ENCODE data around the gene PRM1. TPM values are rescaled to one million over a fixed set of nuclear protein-coding genes. Genes with fewer than 3 reads are reported as not detected.

Gene PRM1
- total and polyA plus RNA-seq, 2 of the 4 experiments (the other 2 are of a cell fraction), result not detected

DNA sequence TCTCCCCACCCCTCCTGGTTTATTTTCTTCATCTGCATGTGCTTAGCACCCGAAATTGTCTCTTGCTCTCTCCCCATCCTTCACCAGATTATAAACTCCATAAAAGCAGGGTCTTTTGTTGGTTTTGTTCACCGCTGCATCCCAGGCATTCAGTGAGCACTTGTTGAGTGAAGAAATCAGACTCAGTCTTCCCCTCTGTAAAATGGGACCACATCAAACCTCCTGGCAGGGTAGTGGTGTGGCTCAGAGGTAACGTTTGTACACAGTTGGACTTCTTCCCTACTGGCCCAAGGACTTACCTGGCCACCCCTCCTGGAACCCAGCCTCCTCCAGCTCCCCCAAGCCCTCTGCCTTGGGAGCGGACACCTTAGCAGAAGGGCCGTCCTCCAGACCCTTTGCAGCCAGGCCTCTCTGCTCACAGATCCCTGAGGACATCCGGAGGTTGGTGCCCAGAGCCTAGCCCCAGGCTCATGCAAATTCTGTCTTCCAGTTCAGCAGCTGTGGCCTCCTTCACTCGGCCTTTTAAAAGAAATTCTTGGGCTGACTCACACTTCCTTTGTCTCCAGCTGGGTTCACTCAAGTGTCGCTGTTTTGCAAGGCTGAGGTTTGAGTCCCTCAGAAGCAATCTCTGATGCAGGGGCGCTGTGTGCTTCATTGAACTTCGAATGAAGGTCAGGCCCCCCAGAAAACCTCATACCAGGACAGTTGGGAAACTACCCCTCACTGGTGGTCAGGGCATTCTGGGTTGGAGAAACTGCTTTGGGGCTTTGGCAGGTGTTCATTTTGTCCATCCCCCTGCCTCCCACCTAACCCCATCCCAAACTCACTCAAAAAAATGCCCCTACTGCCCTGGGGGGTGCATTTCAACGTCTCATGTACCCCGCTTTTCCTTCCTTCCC, 47.3 kb upstream of the PRM1 start:
- Histone ChIP-seq H3K9me1 (ENCODE audit: insufficient read depth, low read length) (peaks cover 14% of the 10 kb centered on the region), H4K20me1 (ENCODE audit: insufficient read depth, low read length) (no peaks in the 10 kb centered on the region), H2BK20ac (ENCODE audit: low read depth, low read length) (peak overlapping the region; percentile 96), H3K23ac (ENCODE audit: low read depth, low read length) (peak overlapping the region; percentile 89), H2BK15ac (ENCODE audit: low read depth, low read length) (peak overlapping the region; percentile 93), H3K56ac (ENCODE audit: extremely low read depth, insufficient read depth, low read length) (peak overlapping the region; percentile 91), H2BK120ac (ENCODE audit: low read depth, low read length) (peak overlapping the region; percentile 98), H4K91ac (ENCODE audit: insufficient read depth, low read depth, low read length) (peak overlapping the region; percentile 98), H2AK5ac (ENCODE audit: low read depth, low read length) (peak overlapping the region; percentile 94), H4K5ac (ENCODE audit: low read depth, low read length) (peak overlapping the region; percentile 83), H3K27me3 (ENCODE audit: control insufficient read depth, insufficient read depth, low read length) (no peaks in the 10 kb centered on the region), H3K4me3 (ENCODE audit: insufficient read depth, low read depth, low read length) (peak overlapping the region; percentile 9; the same call in 1 of the 2 replicates), H3K14ac (replicated peaks; ENCODE audit: low read depth, low read length) (peak overlapping the region; percentile 92), H3K79me1 (ENCODE audit: low read depth in 1 of 2, low read length in 2 of 2) (no peaks in the 10 kb centered on the region; a peak in 1 of 4 replicates), H3K4me2 (ENCODE audit: low read depth, low read length) (peak overlapping the region; percentile 83), H3K4ac (ENCODE audit: low read depth, low read length) (peak overlapping the region; percentile 96), H3K18ac (ENCODE audit: low read depth, low read length) (peak overlapping the region; percentile 87), H2AFZ (replicated peaks; ENCODE audit: low read length, poor library complexity) (peak overlapping the region; percentile 72), H3K9ac (ENCODE audit: low read depth, low read length) (peak overlapping the region; percentile 73), H2BK5ac (ENCODE audit: low read depth, low read length, poor library complexity, severe bottlenecking) (peak overlapping the region; percentile 90), H3K4me1 (ENCODE audit: control insufficient read depth, insufficient read depth, low read length) (peaks cover 24% of the 10 kb centered on the region), H4K8ac (ENCODE audit: low read depth in 2 of 2, low read length in 2 of 2) (peak overlapping the region; percentile 38 to 97), H3K36me3 (ENCODE audit: control insufficient read depth, insufficient read depth, low read length) (no peaks in the 10 kb centered on the region), H2AK9ac (replicated peaks; ENCODE audit: low read depth, low read length, poor library complexity) (peak overlapping the region; percentile 84), H3K9me3 (ENCODE audit: control insufficient read depth, insufficient read depth, low read length) (no peaks in the 10 kb centered on the region), H3K27ac (ENCODE audit: insufficient read depth, low read length) (peak overlapping the region; percentile 94)
- ChIA-PET CTCF (interaction anchor here (1.0 kb wide), 1 partner anchor 8 kb away, joined by 6 read pairs; no protein-coding TSS in a partner anchor), POLR2A (ENCODE audit: unreplicated experiment) (no interaction called here)
- DNase-seq (peak; percentile 97), ATAC-seq (ENCODE audit: low read depth) (peak; percentile 88)
- dilution Hi-C loops (cut with HindIII; ENCODE audit: low sequenced_read_pairs, unreplicated experiment) (no loop called here), intact Hi-C loops (cut with micrococcal nuclease) (loop anchor here (2.0 kb wide), 1 partner anchor 16 kb away; no protein-coding TSS in a partner anchor), in situ Hi-C loops (cut with MboI; ENCODE audit: low sequenced_read_pairs) (no loop called here)
- BruUV-seq (replicated peaks), result no TSS peak
- TF ChIP-seq BHLHE40 (IDR thresholded peaks at IDR 0.05; ENCODE audit: low read depth, low read length) (0 out of 2 replicates have a peak, but pooled peaks have one; percentile 8), FOS (IDR thresholded peaks at IDR 0.05; ENCODE audit: low read depth, low read length) (peak; percentile 77), SMC3 (IDR thresholded peaks at IDR 0.05; ENCODE audit: low read depth, low read length) (0 out of 2 replicates have a peak, but pooled peaks have one; percentile 3), NFE2L2 (IDR thresholded peaks at IDR 0.05; ENCODE audit: low read depth, low read length) (no peak), RFX5 (IDR thresholded peaks at IDR 0.05; ENCODE audit: low read depth, low read length) (no peak), CEBPB (IDR thresholded peaks at IDR 0.05; ENCODE audit: low read depth, low read length) (peak; percentile 96), RAD21 (IDR thresholded peaks at IDR 0.05; ENCODE audit: low read length) (no peak), POLR2A (IDR thresholded peaks at IDR 0.05; ENCODE audit: low read depth, low read length) (no peak), MAFK (IDR thresholded peaks at IDR 0.05; ENCODE audit: low read depth, low read length) (no peak), CHD1 (IDR thresholded peaks at IDR 0.05; ENCODE audit: low read depth, low read length) (no peak), MAZ (IDR thresholded peaks at IDR 0.05; ENCODE audit: borderline replicate concordance, low read depth, low read length) (0 out of 2 replicates have a peak, but pooled peaks have one; percentile 22)
- TF ChIP-seq, protein P1, sequence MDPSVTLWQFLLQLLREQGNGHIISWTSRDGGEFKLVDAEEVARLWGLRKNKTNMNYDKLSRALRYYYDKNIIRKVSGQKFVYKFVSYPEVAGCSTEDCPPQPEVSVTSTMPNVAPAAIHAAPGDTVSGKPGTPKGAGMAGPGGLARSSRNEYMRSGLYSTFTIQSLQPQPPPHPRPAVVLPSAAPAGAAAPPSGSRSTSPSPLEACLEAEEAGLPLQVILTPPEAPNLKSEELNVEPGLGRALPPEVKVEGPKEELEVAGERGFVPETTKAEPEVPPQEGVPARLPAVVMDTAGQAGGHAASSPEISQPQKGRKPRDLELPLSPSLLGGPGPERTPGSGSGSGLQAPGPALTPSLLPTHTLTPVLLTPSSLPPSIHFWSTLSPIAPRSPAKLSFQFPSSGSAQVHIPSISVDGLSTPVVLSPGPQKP (IDR thresholded peaks at IDR 0.05; ENCODE audit: borderline replicate concordance, low read depth, low read length), result no peak
- TF ChIP-seq, protein P2, sequence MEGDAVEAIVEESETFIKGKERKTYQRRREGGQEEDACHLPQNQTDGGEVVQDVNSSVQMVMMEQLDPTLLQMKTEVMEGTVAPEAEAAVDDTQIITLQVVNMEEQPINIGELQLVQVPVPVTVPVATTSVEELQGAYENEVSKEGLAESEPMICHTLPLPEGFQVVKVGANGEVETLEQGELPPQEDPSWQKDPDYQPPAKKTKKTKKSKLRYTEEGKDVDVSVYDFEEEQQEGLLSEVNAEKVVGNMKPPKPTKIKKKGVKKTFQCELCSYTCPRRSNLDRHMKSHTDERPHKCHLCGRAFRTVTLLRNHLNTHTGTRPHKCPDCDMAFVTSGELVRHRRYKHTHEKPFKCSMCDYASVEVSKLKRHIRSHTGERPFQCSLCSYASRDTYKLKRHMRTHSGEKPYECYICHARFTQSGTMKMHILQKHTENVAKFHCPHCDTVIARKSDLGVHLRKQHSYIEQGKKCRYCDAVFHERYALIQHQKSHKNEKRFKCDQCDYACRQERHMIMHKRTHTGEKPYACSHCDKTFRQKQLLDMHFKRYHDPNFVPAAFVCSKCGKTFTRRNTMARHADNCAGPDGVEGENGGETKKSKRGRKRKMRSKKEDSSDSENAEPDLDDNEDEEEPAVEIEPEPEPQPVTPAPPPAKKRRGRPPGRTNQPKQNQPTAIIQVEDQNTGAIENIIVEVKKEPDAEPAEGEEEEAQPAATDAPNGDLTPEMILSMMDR (conservative IDR thresholded peaks at IDR 0.05; ENCODE audit: low read depth, low read length), result no peak
- WGBS, 2 experiments (ENCODE audit: extremely low coverage in 2 of 2, insufficient read length in 1 of 2), result 2% methylated on average over 6 of the region's 12 CpGs; no CpG with 5 or more reads in 1 of the 2 experiments
